GM12872 (cell line): ENCODE results near the gene TMEM178B.

Experiments
- CTCF ChIP-seq: IDR thresholded peaks from 3 replicates; pipeline ENCODE4 v1.5.1; 2011; ENCODE audit warnings: low read depth, mild to moderate bottlenecking, low read length, moderate library complexity; ENCODE audit not compliant: insufficient read depth

Gene TMEM178B

GRCh38 chr7:141073641-141074161 lies at the start of gene TMEM178B:
Gene TMEM178B, plus strand, starts transcription at chr7:141074064.
- TF ChIP-seq CTCF: no peak

GRCh38 chr7:141024668-141025067 lies 49.2 kb upstream of the TMEM178B start:
- no peak for TF ChIP-seq CTCF

- no peak for TF ChIP-seq CTCF
These were observed 46.8 kb upstream of the TMEM178B start for GRCh38 chr7:141027043-141027442.

- no peak for TF ChIP-seq CTCF
These were observed 45.1 kb upstream of the TMEM178B start for GRCh38 chr7:141028767-141029166.

GRCh38 chr7:141039376-141039775 lies 34.5 kb upstream of the TMEM178B start:
- no peak for TF ChIP-seq CTCF

GRCh38 chr7:141042222-141043193 lies 31.4 kb upstream of the TMEM178B start:
- TF ChIP-seq CTCF: no peak

GRCh38 chr7:141043616-141044015 lies 30.2 kb upstream of the TMEM178B start:
- TF ChIP-seq CTCF: no peak
